TTC549 (cell line): ENCODE results near the gene PALS1.
"Not testable (repeated sequence)": the region's sequence is repeated elsewhere in the genome, so short reads cannot be mapped to it uniquely, and the experiment has no call there.

ENCODE experiments used
- FAIRE-seq: peaks from 2 replicates; lab custom pipeline; 2012; peaks lifted over from hg19 to GRCh38; lab: Jason Lieb, UNC

Gene PALS1

DNA sequence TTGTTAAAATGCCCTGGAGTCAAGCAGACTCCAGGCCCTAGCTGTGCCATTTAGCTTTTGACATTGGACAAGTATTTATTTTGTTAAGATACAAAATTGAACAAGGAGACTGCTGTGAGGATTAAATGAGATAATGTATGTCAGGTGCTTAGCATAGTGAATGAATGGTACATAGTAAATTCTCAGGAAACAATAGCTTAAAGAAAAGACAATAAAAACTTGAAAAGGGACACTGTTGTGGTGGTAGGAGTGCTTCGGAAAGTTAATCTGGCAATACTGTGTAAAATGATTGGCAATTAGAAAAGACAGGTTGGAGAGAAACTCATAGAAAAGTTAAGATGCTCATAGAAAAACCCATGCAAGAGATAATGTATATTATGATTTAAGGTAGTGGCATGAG, 19.7 kb downstream of the PALS1 start:
- FAIRE-seq, result no peak

DNA sequence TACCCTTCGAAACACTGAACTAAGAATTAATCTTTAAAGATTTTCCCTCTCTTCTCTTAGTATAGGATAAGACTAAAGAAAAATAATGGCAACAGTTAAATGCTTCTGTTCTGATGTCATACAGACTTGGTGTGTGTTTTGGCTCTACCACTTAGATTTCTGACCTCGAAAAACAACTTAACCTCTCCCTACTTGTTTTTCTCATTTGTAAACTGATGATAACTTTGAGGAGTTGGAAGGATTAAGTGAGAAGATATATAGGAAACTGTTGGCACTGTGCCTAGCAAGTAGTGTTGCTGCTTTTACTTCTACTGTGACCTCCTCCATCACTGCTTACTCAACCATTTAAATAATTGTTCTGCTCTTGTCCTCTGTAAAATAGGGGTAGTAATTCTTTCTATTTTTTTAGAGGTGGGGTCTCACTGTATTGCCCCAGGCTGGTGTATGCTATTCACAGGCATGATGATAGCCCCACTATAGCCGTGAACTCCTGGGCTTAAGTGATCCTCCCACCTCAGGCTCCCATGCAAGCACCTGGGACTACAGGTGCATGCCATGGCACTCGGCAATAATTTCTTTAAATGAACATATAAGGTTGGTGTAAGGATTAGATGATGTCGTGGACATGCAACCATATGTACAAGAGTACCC, 22.4 kb downstream of the PALS1 start:
- FAIRE-seq, result no peak

DNA sequence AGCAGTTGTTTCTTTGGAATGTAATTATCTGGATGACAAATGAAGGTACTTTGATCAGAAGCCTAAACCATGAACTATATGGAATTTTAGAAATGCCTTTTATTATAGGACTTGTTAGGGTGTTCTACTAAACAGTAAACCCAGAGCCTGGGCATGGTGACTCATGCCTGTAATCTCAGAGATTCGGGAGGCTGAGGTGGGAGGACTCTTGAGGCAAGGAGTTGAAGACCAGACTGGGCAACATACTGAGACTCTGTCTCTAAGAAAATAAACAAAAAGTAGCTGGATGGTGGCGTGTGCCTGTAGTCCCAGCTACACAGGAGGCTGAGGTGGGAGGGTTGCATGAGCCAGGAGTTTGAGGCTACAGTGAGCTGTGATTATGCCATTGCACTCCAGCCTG, 23.9 kb downstream of the PALS1 start:
- no peak for FAIRE-seq

DNA sequence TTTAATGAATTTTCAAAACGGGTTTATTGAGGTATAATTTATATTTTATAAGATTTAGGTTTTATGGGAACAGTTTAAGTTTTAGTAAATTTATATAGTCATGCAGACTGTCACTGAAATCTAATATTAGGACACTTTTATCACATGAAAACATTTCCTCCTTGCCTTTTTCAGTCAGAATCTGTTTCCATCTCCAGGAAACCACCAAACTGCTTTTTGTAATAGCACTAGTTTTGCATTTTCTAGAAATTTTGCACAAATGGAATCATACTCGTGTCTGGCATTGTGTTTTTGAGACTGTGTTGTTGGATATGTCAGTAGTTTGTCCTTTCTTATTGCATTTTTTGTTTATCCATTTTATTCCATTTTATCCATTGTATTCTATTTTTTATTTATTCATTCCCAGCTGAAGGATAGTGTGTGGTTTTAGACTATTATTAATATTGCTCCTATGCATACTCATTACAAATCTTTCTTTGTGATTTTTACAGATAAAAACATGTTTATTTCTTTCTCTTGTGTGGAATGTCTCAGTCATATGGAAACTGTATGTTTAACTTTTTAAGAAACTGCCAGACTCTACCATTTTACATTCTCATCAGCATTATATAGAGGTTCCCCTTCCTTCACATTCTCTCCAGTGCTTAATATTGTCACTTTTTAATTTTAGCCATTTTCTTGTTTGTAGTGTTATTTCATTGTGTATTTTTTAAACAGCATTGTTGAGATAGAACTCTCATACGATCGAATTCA, 26.5 kb downstream of the PALS1 start:
- no peak for FAIRE-seq

DNA sequence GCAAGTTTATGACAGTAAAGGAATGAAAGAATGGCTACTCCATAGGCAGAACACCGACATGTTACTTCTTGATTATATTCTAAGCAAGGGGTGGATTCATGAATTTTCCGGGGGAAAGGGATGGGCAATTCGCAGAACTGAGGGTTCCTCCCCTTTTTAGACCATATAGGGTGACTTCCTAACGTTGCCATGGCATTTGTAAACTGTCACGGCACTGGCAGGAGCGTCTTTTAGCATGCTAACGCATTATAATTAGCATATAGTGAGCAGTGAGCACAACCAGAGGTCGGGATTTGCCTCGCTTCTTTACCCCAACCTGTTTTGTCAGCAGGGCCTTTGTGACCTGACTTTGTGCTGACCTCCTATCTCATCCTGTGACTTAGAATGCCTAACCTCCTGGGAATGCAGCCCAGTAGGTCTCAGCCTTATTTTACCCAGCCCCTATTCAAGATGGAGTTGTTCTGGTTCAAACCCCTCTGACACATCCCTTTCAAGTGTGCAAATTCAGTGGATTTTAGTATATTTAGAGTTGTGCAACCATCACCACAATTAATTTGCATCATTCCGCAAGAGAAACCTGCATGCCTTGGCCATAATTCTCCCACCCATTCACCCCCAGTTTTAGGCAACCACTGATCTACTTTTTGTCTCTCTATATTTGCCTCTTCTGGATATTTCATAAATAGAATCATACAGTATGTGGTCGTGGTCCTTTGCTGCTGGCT, 27.4 kb downstream of the PALS1 start:
- no peak for FAIRE-seq

DNA sequence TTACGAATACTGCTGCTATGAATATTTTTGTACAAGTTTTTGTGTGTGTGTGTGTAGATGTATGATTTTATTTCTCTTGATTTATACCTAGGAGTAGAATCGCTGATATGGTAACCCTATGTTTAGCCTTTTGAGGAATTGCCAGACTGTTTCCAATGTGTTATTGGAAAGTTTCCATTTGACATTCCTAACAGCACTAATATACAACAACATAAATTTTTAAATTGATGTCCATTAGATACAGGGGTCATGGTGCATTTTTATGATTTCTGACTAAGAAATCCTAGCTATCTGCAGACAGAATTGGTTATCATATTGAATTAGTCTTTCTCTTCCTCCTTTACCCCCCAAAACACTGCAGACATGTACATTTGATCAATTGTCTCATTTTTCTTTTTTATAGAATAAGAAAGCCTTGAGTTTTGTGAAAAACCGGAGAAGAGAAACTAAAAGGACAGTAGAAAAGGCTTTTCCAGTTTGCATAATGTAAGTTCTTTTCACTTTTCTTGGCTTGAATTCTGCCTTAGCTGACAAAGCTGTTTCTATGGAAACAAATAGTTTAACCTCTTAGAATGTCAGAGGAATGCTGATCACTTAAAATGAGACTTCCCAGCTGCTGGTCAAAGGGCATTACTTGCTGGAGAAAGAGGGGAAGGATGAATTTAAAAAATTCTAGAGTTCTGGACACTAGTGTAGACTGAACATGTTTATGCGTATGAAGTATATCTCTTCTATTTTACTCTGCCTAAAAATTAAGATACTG, 28.2 kb downstream of the PALS1 start:
- FAIRE-seq, result no peak

DNA sequence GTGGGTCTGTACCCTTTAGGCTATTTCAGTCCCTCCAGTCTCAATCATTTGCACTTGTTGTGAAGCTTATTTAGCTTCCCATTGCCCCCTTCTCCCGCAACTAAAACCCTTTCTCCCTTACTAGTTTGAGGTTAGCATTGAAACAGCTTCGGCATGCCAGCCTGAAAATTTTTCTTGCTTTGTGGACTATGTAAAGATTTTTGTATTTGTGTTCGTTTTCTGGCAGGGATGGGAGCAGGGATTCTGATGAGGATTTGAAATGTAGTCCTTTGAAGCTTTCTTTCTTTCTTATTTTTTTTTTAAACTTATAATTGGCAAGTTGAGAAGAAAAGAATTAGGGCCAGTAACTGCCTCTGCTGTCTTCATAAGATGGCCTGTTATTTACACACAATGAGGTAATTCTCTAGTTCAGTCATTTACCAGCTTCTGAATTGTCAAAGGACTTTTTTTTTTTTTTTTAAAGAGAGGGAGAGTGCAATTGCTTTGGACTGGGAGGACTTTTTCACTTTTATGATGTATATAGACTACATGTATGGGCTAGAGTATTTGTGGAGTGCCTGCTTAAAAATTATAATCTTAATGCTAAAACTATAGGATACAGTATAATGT, 29.0 kb downstream of the PALS1 start:
- FAIRE-seq, result no peak

DNA sequence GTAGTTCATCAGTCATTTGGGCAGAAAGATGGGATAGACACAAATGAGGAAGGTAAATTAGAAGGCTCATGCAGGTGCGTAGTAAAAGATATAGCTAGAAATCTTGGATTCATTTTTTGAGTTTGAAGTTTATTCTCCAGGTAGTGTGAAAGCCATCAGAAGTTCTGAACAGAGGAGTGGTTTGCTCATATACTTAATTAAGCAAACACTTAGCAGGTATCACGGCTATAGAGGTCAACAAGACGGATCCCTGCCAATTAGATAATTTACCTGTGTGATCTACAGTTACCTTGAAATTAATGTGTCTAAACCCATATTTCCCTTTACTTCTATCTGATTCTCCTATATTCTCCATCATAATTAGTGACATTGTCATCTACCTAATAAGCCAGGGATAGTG, 29.7 kb downstream of the PALS1 start:
- no peak for FAIRE-seq

DNA sequence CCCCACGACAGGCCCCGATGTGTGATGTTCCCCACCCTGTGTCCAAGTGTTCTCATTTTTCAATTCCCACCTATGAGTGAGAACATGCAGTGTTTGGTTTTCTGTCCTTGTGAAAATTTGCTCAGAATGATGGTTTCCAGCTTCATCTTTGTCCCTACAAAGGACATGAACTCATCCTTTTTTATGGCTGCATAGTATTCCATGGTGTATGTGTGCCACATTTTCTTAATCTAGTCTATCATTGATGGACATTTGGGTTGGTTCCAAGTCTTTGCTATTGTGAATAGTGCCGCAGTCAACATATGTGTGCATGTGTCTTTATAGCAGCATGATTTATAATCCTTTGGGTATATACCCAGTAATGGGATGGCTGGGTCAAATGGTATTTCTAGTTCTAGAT, 32.0 kb downstream of the PALS1 start:
- FAIRE-seq, result not testable (repeated sequence)

DNA sequence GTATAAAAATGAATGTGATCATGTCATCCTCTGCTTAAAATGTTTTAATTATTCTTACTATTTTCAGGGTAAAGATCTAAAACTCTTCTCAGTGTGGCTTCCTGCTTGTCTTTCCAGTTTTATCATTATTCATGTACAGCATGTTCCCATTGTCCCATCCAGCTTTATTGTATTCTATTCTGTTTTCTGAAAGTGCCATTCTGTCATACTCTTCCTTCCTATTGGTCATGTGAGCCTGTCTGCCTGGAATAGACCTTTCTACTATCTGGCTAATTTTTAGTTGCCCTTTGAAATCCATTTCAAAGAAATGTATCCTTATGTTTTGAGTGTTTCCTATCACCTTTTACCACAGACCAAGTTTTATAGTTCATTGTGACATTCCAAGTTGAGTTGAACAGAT, 34.9 kb downstream of the PALS1 start:
- no peak for FAIRE-seq

DNA sequence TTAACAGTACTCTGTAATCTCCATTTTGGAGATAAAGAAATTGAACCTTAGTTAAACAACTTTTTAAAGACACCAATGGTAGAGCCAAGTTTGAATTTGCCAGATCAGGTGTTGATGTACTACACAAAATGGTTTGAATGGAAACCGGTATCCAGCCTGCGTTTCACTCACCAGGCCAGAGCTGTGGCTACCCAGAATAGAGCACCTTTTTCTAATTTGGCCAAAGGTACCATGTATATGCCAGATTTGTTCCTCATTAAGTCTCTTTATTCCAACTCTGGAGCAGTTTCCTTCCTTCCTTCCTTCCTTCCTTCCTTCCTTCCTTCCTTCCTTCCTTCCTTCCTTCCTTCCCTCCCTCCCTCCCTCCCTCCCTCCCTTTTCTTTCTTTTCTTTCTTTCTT, 39.3 kb downstream of the PALS1 start:
- FAIRE-seq, result no peak

DNA sequence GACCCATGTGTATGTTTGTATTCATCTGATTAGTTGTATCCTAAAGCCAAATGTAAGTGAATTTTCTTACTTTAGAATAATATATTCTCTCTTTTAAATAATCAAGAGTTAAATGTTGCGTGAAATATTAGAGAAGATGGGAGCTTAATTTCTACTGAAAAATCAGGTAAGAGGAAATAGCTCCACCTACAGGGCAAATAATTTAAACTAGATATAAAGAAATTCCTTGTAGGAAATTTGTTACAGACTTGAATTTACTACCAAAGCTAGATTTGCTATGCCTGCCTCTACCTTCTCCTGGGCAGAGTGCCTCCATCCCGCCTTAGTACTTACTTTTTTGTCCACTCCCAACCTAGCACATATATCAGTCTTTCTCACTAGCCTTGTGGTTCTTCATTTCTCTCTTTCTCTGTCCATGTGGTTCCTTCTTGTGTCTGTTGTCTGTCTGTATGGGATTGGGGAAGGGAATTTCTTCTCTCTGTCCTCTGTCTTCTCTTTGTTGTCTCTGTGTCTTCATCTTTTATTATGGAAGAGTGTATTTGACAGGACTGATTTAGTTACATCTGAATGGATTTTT, 44.7 kb downstream of the PALS1 start:
- FAIRE-seq, result peak; percentile 73
